ENCODE data around the gene HSPA2.

- TF ChIP-seq CTCF (CRISPR knock-in tag; IDR thresholded peaks at IDR 0.05) (no peak), ZNF124 (CRISPR knock-in tag; IDR thresholded peaks at IDR 0.05) (no peak), ATRX (CRISPR knock-in tag; IDR thresholded peaks at IDR 0.05; ENCODE audit: borderline replicate concordance) (no peak), PATZ1 (CRISPR knock-in tag; IDR thresholded peaks at IDR 0.05) (no peak), MTA3 (CRISPR knock-in tag; IDR thresholded peaks at IDR 0.05) (no peak), IRF9 (CRISPR knock-in tag; IDR thresholded peaks at IDR 0.05; ENCODE audit: borderline replicate concordance) (no peak), NR2F6 (IDR thresholded peaks at IDR 0.05) (no peak), NR2F6 (CRISPR knock-in tag; IDR thresholded peaks at IDR 0.05) (no peak), SIN3B (IDR thresholded peaks at IDR 0.05; ENCODE audit: low read length) (no peak), TAF1 (CRISPR knock-in tag; IDR thresholded peaks at IDR 0.05) (no peak), ARID2 (CRISPR knock-in tag; IDR thresholded peaks at IDR 0.05; ENCODE audit: borderline replicate concordance) (no peak), ZNF274 (CRISPR knock-in tag; IDR thresholded peaks at IDR 0.05) (no peak), MAF1 (CRISPR knock-in tag; IDR thresholded peaks at IDR 0.05; ENCODE audit: borderline replicate concordance) (no peak)
Observed at GRCh38 chr14:64581817-64582216, 41.3 kb downstream of the HSPA2 start.
